HG03457 (cell line): ENCODE data around the gene COMMD1.
"Not testable (repeated sequence)": the region's sequence is repeated elsewhere in the genome, so short reads cannot be mapped to it uniquely, and the experiment has no call there.

ENCODE experiments used
- ATAC-seq: cut with Tn5 transposase; IDR thresholded peaks from one replicate; pipeline ENCODE4 v1.9.1; 2021; ENCODE audit warnings: moderate number of reproducible peaks; ENCODE audit not compliant: unreplicated experiment

COMMD1 gene

GRCh38 chr2:61922714-61923113 is 17.2 kb downstream of the COMMD1 start:
- ATAC-seq = no peak

GRCh38 chr2:61924895-61925663 is 19.6 kb downstream of the COMMD1 start:
- ATAC-seq = no peak

DNA sequence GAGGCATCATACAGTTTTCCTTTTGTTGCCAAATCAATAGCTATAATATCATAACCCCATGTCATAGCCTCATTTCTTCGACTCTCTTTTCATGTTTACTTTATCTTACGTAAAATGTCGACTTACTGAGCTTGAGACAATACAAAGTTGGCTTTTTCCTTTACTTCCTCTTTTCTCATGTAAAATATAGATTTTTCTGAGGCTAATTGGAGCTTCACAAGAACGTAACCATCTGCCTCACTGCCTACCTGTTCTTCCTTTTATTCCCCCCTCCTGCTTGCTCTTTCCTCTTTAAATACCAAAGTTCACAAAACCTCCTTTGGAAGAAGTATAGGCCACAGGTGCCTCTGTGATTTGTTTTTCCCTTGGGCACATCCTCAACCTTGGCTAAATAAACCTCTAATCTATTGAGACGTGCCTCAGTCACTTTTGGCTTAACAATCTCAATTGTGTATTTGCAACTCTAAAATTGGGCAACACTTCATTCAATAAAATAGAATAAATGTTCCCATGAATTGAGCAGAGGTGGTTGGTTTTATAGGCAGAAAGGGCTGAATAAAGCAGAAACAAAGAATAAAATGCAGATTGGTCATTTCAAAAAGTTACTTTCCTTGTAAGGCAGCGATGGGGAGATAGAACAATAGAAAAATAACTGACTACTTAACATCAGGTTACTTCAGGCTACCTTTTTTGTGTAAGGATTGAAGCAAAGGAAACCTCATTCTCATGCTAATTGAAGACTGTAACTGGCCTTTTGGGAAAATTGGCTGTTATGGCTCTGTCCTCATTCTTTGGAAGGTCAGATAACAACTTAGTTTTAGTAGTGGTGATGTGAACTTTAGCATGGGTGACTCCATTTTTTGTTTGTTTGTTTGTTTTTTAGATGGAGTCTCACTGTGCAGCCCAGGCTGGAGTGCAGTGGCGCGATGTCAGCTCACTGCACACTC is 21.3 kb downstream of the COMMD1 start:
- ATAC-seq = no peak

DNA sequence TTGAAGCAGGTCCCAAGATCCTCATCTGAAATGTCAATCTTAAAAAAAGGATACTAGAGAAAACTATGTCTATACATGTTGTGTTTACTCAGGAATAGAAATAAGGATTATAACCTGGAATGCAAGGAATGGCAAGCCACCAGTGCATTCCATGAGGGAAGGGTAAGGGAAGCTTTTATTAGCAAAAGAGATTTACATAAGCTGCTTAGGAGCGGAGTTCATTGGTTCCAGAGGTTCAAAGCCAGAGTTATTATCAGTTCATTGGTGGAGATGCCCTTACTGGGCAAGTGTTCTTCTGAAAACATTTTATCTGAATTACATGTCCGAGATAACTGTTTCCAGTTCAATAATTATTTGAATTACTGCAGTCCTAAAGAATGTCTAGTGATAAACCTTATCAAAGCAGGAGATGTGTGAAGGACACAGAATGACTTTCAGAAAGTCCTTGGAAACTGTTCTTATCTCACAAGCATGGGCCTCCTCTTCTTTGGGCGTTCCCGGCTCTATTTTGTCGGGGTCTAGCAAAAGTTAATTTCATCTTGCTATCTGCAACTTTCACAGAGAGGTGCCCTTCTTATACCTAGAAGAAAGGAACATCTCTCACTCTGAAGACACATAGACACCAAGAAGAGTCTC is 23.5 kb downstream of the COMMD1 start:
- no peak for ATAC-seq

GRCh38 chr2:61937098-61937497 is 31.6 kb downstream of the COMMD1 start:
- ATAC-seq = no peak

DNA sequence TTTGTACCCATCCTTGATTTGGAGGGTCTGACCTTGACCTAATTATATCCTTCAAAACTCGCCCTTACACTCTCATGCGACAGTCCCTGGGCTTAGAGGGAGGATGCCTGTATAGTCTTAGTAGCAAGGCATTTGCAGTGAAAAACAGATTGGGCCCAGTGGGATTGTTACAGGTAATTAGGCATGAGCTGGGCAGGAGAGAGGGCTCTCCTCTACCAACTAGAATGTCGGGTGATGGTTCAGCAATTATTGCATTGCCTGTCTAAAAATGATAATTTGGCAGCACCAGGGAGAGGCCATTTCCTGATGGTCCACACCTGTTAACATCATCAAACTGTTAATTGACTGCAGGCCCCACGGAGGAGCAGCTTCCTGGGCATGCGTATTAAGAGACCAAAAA is 32.4 kb downstream of the COMMD1 start:
- no peak for ATAC-seq

- no peak for ATAC-seq
Measured at GRCh38 chr2:61938511-61938910, 33.0 kb downstream of the COMMD1 start.

- ATAC-seq = no peak
Measured at GRCh38 chr2:61943251-61943650, 37.8 kb downstream of the COMMD1 start.

- no peak for ATAC-seq
Measured at GRCh38 chr2:61946666-61947065, 41.2 kb downstream of the COMMD1 start.

DNA sequence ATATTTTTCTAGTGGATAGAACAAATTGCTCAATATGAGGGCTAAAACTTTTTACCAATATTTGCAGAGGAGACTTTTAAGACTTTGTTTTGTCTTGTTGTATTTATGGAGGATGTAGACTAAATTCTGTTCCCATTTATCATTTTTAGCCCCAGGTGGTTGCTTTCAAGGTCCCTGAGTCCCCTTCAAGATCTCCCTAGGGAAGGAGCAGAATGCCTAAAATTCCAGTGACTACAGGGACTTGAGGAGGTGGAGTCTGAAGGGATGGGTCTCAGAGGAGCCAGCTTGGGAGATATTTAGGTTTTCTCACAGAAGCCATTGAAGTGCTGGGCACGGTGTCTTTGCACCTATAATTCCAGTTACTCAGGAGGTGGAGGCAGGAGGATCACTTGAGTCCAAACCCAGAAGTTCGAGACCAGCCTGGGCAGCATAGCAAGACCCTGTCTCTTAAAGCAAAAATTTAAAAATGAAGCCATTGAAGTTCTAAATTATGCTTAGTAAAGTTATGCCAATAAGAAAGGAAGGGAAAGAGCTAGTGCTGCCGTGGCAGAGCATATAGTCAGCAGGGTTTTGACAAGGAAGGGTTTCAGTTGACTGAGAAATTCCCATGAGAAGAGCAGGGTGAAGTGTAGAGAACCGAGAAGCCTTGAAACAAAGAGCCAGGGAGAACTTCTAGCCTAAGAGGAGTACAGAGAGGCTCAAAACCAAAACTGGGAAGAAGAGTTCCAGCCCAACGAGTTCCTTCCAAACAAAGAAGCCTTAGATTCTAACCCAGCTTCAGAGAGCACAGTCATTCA is 43.4 kb downstream of the COMMD1 start:
- ATAC-seq = no peak

GRCh38 chr2:61949458-61949713 is 43.9 kb downstream of the COMMD1 start:
- ATAC-seq = no peak

- ATAC-seq = no peak
Measured at GRCh38 chr2:61949714-61950560, 44.5 kb downstream of the COMMD1 start.

DNA sequence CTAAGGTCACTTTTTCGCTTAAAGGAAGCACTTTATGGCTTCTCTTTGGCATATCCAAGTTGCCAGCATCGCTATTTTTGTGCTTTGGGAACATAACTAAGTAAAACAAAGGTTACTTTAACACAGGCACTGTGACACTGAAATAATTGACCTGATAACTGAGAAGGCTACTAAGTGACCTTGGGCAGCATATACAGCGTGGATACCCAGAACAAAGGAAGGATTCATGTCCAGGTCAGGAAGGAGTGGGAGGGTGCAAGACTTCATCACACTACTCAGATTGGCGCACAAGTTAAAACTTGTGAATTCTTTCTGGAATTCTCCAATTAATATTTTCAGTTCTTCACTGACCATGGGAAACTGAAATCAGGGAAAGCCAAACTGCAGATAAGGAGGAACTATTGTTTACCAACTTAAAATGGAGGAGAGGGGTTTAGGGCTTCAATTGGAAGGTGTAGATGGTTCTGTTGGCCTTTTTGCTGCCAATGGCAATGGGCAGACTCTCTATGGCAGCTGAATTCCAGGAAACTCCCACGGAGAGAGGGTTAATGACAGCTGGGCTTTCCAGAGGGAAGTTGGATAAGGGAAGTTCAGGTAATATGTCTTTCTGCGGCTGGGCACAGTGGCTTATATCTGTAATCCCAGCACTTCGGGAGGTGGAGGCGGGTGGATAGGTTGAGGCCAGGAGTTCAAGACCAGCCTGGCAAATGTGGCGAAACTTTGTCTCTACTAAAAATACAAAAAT is 45.3 kb downstream of the COMMD1 start:
- ATAC-seq = no peak

DNA sequence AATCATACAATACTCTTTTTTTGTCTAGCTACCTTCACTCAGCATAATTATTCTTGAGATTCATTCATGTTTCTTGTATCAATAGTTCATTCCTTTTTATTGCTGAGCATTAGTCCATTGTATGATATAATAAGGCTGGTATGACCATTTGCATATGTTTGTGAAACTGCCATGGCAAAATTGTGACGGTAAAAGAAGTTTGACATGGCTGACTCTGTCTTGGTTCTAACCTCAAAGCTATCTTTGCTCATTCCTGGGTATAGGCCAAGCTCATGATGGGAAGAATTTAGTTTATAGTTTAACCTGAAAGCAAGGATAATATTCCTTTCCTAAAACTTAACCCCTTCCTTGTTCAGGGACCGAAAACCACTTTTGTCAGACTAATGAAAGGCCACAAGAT is 46.4 kb downstream of the COMMD1 start:
- no peak for ATAC-seq

DNA sequence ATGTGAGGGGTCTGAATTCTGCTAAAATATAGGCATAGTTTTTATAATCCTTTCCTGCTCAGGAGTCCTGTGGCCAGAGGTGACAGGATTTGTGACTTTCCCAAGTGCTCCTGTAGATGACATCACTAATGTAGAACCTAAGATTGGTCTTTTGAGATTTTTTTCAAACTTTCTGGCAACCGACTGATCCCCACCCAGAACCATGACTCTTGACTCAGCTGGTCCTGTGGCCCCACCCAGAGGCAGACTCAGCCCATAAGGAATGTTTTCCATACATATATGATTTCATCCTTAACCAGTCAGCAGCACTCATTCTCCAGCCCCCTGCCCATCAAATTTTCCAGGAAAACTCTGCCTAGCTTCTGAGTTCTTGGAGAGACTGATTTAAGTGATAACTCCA is 46.8 kb downstream of the COMMD1 start:
- no peak for ATAC-seq

GRCh38 chr2:61954856-61955255 is 49.4 kb downstream of the COMMD1 start:
- ATAC-seq = not testable (repeated sequence)

DNA sequence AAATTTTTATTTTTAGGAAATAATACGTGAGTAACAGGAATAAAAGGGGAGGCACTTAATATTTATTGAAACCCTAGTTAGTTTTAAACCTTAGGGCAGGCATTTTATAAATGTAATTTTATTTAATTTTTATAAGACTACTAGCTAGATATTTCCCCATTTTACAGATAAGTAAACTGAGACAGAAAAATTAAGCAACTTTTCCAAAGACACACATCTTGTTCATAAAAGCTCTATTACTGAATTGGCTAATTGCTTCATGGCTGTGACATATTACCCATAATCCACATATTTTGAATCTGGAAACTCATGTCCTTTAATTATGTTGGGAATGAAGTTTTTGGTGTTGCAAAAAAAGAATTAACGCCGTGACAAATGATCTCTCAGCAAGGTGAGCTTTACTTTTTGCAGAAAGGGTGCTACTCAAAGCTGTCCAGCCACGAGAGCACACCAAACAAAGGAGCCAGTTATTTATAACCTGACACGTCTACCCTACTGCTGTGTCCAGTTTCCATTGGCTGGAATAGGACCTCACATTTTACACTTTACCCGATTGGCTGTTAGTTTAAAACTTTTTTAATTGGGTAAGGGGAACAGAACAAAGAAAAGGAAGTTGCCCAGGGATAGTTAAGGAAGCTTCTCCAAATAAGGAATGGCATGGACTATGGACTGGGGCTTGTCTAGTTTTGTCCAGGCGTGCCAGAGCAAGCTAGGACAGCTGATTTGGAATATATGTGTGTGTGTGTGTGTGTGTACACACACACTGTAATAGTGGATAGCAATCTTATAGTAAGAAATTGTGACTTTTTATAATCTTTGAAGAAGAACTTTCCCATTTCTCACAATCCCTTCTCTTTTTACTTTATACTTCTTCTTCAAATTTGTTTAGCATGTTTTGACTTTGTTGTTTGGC is 54.2 kb downstream of the COMMD1 start:
- ATAC-seq = no peak

GRCh38 chr2:61961231-61961901 is 55.9 kb downstream of the COMMD1 start:
- ATAC-seq = no peak
